MM.1S (cell line): ENCODE data around the gene SLC1A1.

Experiments
- DNase-seq: peaks from one replicate; pipeline ENCODE4 v3.0.0-alpha.2; 2015
- H2AFZ ChIP-seq: fragments of 300-600 bp; sonication (generic); 2 replicates; pipeline ENCODE4 v1.6.0; 2016; ENCODE audit warnings: antibody characterized with exemption, low read length
- H3F3A ChIP-seq: fragments of 300-600 bp; sonication (generic); 2 replicates; pipeline ENCODE4 v1.6.1; 2016; ENCODE audit warnings: mild to moderate bottlenecking, antibody characterized with exemption, low read length, moderate library complexity, mixed read lengths; ENCODE audit not compliant: insufficient read depth
- H3K27ac ChIP-seq: fragments of 300-600 bp; sonication (generic); 2 replicates; pipeline ENCODE4 v1.5.1; 2016; ENCODE audit warnings: mild to moderate bottlenecking, low read length
- H3K27me3 ChIP-seq: fragments of 300-600 bp; sonication (generic); replicated peaks from 2 replicates; pipeline ENCODE4 v1.6.0; 2016; ENCODE audit warnings: low read length; ENCODE audit not compliant: insufficient read depth
- H3K36me3 ChIP-seq: fragments of 300-600 bp; sonication (generic); replicated peaks from 2 replicates; pipeline ENCODE4 v1.6.1; 2016; ENCODE audit warnings: mild to moderate bottlenecking, low read length, mixed read lengths; ENCODE audit not compliant: insufficient read depth
- H3K4me1 ChIP-seq: fragments of 300-600 bp; sonication (generic); 2 replicates; pipeline ENCODE4 v1.6.1; 2016; ENCODE audit warnings: low read length, mixed read lengths
- H3K4me2 ChIP-seq: fragments of 300-600 bp; sonication (generic); 2 replicates; pipeline ENCODE4 v1.6.0; 2016; ENCODE audit warnings: low read depth, low read length
- H3K4me3 ChIP-seq: fragments of 300-600 bp; sonication (generic); 2 replicates; pipeline ENCODE4 v1.5.1; 2016; ENCODE audit warnings: low read length, mixed read lengths
- H3K79me2 ChIP-seq: fragments of 300-600 bp; sonication (generic); 2 replicates; pipeline ENCODE4 v1.6.1; 2016; ENCODE audit warnings: mixed run types, low read length, mixed read lengths
- H3K9ac ChIP-seq: fragments of 300-600 bp; sonication (generic); 2 replicates; pipeline ENCODE4 v1.6.1; 2016; ENCODE audit warnings: low read length, mixed read lengths
- H3K9me2 ChIP-seq: fragments of 300-600 bp; sonication (generic); replicated peaks from 2 replicates; pipeline ENCODE4 v1.6.1; 2016; ENCODE audit warnings: mild to moderate bottlenecking, low read length, mixed read lengths; ENCODE audit not compliant: insufficient read depth
- H3K9me3 ChIP-seq: fragments of 300-600 bp; sonication (generic); replicated peaks from 2 replicates; pipeline ENCODE4 v1.6.1; 2016; ENCODE audit warnings: mild to moderate bottlenecking, low read length, mixed read lengths; ENCODE audit not compliant: insufficient read depth
- H4K20me1 ChIP-seq: fragments of 300-600 bp; sonication (generic); 2 replicates; pipeline ENCODE4 v1.6.1; 2016; ENCODE audit warnings: mild to moderate bottlenecking, low read length, moderate library complexity, mixed read lengths; ENCODE audit not compliant: insufficient read depth
- CTCF ChIP-seq: fragments of 300-600 bp; sonication (generic); IDR thresholded peaks from 2 replicates; pipeline ENCODE4 v1.5.1; 2016; ENCODE audit warnings: antibody characterized with exemption, low read length, mixed read lengths
- EZH2 ChIP-seq: fragments of 300-600 bp; sonication (generic); optimal IDR thresholded peaks from 2 replicates; pipeline ENCODE3; 2017; ENCODE audit warnings: low read depth, mild to moderate bottlenecking, antibody characterized with exemption, low read length, mixed read lengths
- EZH2phosphoT487 ChIP-seq: fragments of 300-600 bp; sonication (generic); IDR thresholded peaks from 2 replicates; pipeline ENCODE4 v1.6.1; 2018; ENCODE audit warnings: antibody characterized with exemption, low read length

SLC1A1 gene

GRCh38 chr9:4508907-4509589 lies 18.8 kb downstream of the SLC1A1 start:
- no peaks in the 10 kb centered on the region for H3K9me2 ChIP-seq
- H3K4me3 ChIP-seq = no peak overlapping the region
- H3K27me3 ChIP-seq = no peaks in the 10 kb centered on the region
- no peaks in the 10 kb centered on the region for H3F3A ChIP-seq
- DNase-seq = no peak
- H3K4me1 ChIP-seq = no peaks in the 10 kb centered on the region
- H2AFZ ChIP-seq = no peak overlapping the region
- H3K36me3 ChIP-seq = no peaks in the 10 kb centered on the region
- no peaks in the 10 kb centered on the region for H3K79me2 ChIP-seq
- TF ChIP-seq EZH2phosphoT487 (no peak), CTCF (no peak), EZH2 (no peak)
- no peaks in the 10 kb centered on the region for H4K20me1 ChIP-seq
- H3K4me2 ChIP-seq = no peak overlapping the region
- H3K9ac ChIP-seq = no peak overlapping the region
- H3K27ac ChIP-seq = no peak overlapping the region
- H3K9me3 ChIP-seq = no peaks in the 10 kb centered on the region

- H3K4me3 ChIP-seq = no peak overlapping the region
- no peaks in the 10 kb centered on the region for H3K79me2 ChIP-seq
- no peaks in the 10 kb centered on the region for H3K9me3 ChIP-seq
- H3K4me1 ChIP-seq = no peaks in the 10 kb centered on the region
- H4K20me1 ChIP-seq = no peaks in the 10 kb centered on the region
- no peak overlapping the region for H3K4me2 ChIP-seq
- no peak overlapping the region for H3K27ac ChIP-seq
- no peak for DNase-seq
- no peaks in the 10 kb centered on the region for H3K27me3 ChIP-seq
- no peak overlapping the region for H3K9ac ChIP-seq
- H3K36me3 ChIP-seq = no peaks in the 10 kb centered on the region
- no peaks in the 10 kb centered on the region for H3K9me2 ChIP-seq
- no peaks in the 10 kb centered on the region for H3F3A ChIP-seq
- TF ChIP-seq CTCF = no peak
- TF ChIP-seq EZH2 = no peak
- no peak for TF ChIP-seq EZH2phosphoT487
- no peak overlapping the region for H2AFZ ChIP-seq
Observed at GRCh38 chr9:4509590-4509984, 19.3 kb downstream of the SLC1A1 start.

GRCh38 chr9:4510546-4511322 lies 20.5 kb downstream of the SLC1A1 start:
- Histone ChIP-seq H3K4me1 (no peaks in the 10 kb centered on the region), H3K36me3 (no peaks in the 10 kb centered on the region), H3K79me2 (no peaks in the 10 kb centered on the region), H3K4me2 (no peak overlapping the region), H3K9me2 (no peaks in the 10 kb centered on the region), H3F3A (no peaks in the 10 kb centered on the region), H3K4me3 (no peak overlapping the region), H3K27ac (no peak overlapping the region), H3K9ac (no peak overlapping the region), H3K27me3 (no peaks in the 10 kb centered on the region), H3K9me3 (no peaks in the 10 kb centered on the region), H4K20me1 (no peaks in the 10 kb centered on the region), H2AFZ (no peak overlapping the region)
- DNase-seq = no peak
- TF ChIP-seq EZH2phosphoT487 (no peak), CTCF (no peak), EZH2 (no peak)
